Osteocyte (in vitro differentiated cells): Measurements from ENCODE around the gene CASKIN2. TPM values are rescaled to one million over a fixed set of nuclear protein-coding genes. Genes with fewer than 3 reads are reported as not detected.
A peak's percentile ranks its signal among the peaks of the same experiment; 100 is the strongest.
"Not testable (repeated sequence)": the region's sequence is repeated elsewhere in the genome, so short reads cannot be mapped to it uniquely, and the experiment has no call there.

Experiments
- DNase-seq: peaks from one replicate; pipeline ENCODE4 v3.0.0; 2021; ENCODE audit warnings: mixed read lengths; ENCODE audit not compliant: unreplicated experiment; ENCODE audit errors: extremely low spot score
- H3K27ac Mint-ChIP-seq: one replicate; pipeline ENCODE4 v1.8.0; 2021; ENCODE audit warnings: mild to moderate bottlenecking, mixed read lengths; ENCODE audit not compliant: unreplicated experiment
- H3K27me3 Mint-ChIP-seq: one replicate; pipeline ENCODE4 v1.8.0; 2021; ENCODE audit warnings: mixed read lengths; ENCODE audit not compliant: unreplicated experiment
- H3K36me3 Mint-ChIP-seq: one replicate; pipeline ENCODE4 v1.8.0; 2021; ENCODE audit warnings: mixed read lengths; ENCODE audit not compliant: unreplicated experiment
- H3K4me1 Mint-ChIP-seq: one replicate; pipeline ENCODE4 v1.8.0; 2021; ENCODE audit warnings: mixed read lengths; ENCODE audit not compliant: unreplicated experiment
- H3K4me3 Mint-ChIP-seq: one replicate; pipeline ENCODE4 v1.8.0; 2021; ENCODE audit warnings: mild to moderate bottlenecking, moderate library complexity, mixed read lengths; ENCODE audit not compliant: unreplicated experiment
- H3K9me3 Mint-ChIP-seq: one replicate; pipeline ENCODE4 v1.8.0; 2021; ENCODE audit warnings: mixed read lengths; ENCODE audit not compliant: unreplicated experiment
- total RNA-seq: library from RNA; stranded (reverse); gene quantifications from 2 replicates; pipeline ENCODE4 v1.2.1, GENCODE V29; 2021
- TF ChIP-seq, protein P1 (sequence below): fragments of 200-600 bp; sonication (generic); IDR thresholded peaks from 2 replicates; pipeline ENCODE4 v1.5.0; 2021; ENCODE audit warnings: antibody characterized with exemption, mild to moderate bottlenecking, moderate library complexity

The CASKIN2 gene
- total RNA-seq, 1 donor from 2014 or later, result 28.1 TPM

GRCh38 chr17:75524269-75524969 lies 9.1 kb upstream of the CASKIN2 start:
- peaks cover 2% of the 10 kb centered on the region for H3K36me3 Mint-ChIP-seq

GRCh38 chr17:75523647-75524046 lies 8.3 kb upstream of the CASKIN2 start:
- Mint-ChIP-seq H3K27ac (no peak overlapping the region), H3K36me3 (peaks cover 2% of the 10 kb centered on the region), H3K4me1 (peaks cover 5% of the 10 kb centered on the region), H3K27me3 (peaks cover 5% of the 10 kb centered on the region), H3K9me3 (no peaks in the 10 kb centered on the region), H3K4me3 (no peak overlapping the region)
- TF ChIP-seq, protein P1, sequence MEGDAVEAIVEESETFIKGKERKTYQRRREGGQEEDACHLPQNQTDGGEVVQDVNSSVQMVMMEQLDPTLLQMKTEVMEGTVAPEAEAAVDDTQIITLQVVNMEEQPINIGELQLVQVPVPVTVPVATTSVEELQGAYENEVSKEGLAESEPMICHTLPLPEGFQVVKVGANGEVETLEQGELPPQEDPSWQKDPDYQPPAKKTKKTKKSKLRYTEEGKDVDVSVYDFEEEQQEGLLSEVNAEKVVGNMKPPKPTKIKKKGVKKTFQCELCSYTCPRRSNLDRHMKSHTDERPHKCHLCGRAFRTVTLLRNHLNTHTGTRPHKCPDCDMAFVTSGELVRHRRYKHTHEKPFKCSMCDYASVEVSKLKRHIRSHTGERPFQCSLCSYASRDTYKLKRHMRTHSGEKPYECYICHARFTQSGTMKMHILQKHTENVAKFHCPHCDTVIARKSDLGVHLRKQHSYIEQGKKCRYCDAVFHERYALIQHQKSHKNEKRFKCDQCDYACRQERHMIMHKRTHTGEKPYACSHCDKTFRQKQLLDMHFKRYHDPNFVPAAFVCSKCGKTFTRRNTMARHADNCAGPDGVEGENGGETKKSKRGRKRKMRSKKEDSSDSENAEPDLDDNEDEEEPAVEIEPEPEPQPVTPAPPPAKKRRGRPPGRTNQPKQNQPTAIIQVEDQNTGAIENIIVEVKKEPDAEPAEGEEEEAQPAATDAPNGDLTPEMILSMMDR, result no peak
- DNase-seq, result no peak

More at GRCh38 chr17:75524269-75524969, 9.1 kb upstream of the CASKIN2 start:
- DNase-seq, result no peak
- Mint-ChIP-seq H3K9me3 (no peaks in the 10 kb centered on the region), H3K4me3 (peak overlapping the region; percentile 55), H3K4me1 (peaks cover 5% of the 10 kb centered on the region), H3K27me3 (peaks cover 5% of the 10 kb centered on the region), H3K27ac (no peak overlapping the region)
- TF ChIP-seq, protein P1, result no peak

DNA sequence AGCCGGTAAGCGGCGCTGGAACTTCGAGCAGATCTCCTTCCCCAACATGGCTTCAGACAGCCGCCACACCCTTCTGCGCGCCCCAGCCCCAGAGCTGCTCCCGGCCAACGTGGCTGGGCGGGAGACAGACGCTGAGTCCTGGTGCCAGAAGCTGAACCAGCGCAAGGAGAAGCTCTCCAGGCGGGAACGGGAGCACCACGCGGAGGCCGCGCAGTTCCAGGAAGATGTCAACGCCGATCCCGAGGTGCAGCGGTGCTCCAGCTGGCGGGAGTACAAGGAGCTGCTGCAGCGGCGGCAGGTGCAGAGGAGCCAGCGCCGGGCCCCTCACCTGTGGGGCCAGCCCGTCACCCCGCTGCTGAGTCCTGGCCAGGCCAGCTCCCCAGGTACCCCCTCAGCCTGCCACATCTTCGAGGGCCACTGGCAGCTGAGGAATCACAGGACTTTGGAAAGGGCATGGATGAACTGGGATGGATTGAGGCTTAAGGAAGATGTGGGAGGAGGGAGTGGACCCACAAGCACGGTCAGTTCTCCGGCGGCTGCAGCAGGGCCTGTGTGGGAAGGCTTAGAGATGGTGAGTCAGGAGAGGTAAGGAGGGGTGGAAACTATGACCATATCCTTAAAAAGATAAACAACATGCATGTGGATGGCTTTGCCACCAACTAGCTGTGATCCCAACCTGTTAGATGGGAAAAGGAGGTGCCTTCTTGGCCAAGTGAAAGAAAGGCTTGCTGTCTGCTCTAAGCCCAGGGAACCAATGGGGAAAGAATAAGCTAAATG lies 6.8 kb upstream of the CASKIN2 start:
- Mint-ChIP-seq H3K36me3 (peaks cover 9% of the 10 kb centered on the region), H3K27ac (no peak overlapping the region), H3K4me3 (no peak overlapping the region), H3K27me3 (peaks cover 5% of the 10 kb centered on the region), H3K4me1 (peaks cover 14% of the 10 kb centered on the region), H3K9me3 (no peaks in the 10 kb centered on the region)
- DNase-seq, result no peak
- TF ChIP-seq, protein P1, result no peak

DNA sequence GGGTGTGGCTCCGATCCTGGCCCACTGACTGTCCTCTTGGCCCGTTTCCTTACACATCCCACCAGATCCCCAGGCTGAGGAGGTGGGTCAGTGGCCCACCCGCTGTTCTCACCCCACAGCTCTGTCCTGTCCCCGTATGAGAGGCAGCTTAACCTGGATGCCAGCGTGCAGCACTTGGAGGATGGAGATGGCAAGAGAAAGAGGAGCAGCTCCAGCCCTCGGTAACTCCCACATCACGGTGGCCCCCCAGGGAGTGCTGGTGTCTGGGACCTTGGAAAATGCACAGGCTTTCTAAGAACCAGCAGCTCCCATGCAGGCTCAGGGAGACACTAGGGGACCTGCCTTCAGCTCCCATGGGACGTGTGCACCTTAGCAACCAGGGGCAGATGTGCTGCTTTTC lies 6.0 kb upstream of the CASKIN2 start:
- no peak overlapping the region for H3K27ac Mint-ChIP-seq

DNA sequence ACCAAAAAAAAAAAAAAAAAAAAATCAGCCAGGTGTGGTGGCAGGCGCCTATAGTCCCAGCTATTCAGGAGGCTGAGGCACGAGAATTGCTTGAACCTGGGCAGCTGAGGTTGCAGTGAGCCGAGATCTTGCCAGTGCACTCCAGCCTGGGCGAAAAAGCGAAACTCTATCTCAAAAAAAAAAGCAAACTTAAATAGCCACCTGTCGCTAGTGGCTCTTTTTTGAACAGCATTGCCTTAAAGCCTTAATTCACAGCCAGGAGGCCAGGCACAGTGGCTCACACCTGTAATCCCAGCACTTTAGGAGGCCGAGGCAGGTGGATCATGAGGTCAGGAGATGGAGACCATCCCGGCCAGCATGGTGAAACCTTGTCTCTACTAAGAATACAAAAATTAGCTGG lies 5.1 kb upstream of the CASKIN2 start:
- not testable (repeated sequence) for H3K4me3 Mint-ChIP-seq, DNase-seq, H3K9me3 Mint-ChIP-seq, H3K36me3 Mint-ChIP-seq, H3K27ac Mint-ChIP-seq, H3K27me3 Mint-ChIP-seq
- peaks cover 10% of the 10 kb centered on the region for H3K4me1 Mint-ChIP-seq

More for the DNA sequence above, 6.0 kb upstream of the CASKIN2 start:
- no peak for DNase-seq
- Mint-ChIP-seq H3K9me3 (no peaks in the 10 kb centered on the region), H3K4me1 (peaks cover 11% of the 10 kb centered on the region), H3K36me3 (peaks cover 9% of the 10 kb centered on the region), H3K4me3 (no peak overlapping the region), H3K27me3 (peaks cover under 1% of the 10 kb centered on the region)
- TF ChIP-seq, protein P1, result no peak
